ENCODE results near the gene ISCA2.

GRCh38 chr14:74538411-74539391, 45.1 kb downstream of the ISCA2 start:
- TF ChIP-seq ZNF175 (CRISPR knock-in tag; IDR thresholded peaks at IDR 0.05; ENCODE audit: low read depth) = no peak
- no peak for TF ChIP-seq TCF7L2 (IDR thresholded peaks at IDR 0.05; ENCODE audit: low read depth, low read length)
- no peak for TF ChIP-seq SNIP1 (IDR thresholded peaks at IDR 0.05; ENCODE audit: low read depth)
- no peak for TF ChIP-seq ZNF57 (CRISPR knock-in tag; IDR thresholded peaks at IDR 0.05)
- TF ChIP-seq HMG20A (CRISPR knock-in tag; conservative IDR thresholded peaks at IDR 0.05) = no peak
- TF ChIP-seq EHMT2 (IDR thresholded peaks at IDR 0.05) = no peak
- TF ChIP-seq EP300 (IDR thresholded peaks at IDR 0.05; ENCODE audit: low read length) = no peak
- TF ChIP-seq MED1 (CRISPR knock-in tag; IDR thresholded peaks at IDR 0.05; ENCODE audit: borderline replicate concordance) = no peak
- TF ChIP-seq SMARCC2 (IDR thresholded peaks at IDR 0.05; ENCODE audit: low read depth) = no peak
- no peak for TF ChIP-seq CTCF (IDR thresholded peaks at IDR 0.05 in 2 of 3, conservative IDR thresholded peaks at IDR 0.05 in 1 of 3; ENCODE audit: insufficient read depth in 2 of 3, low read depth in 1 of 3, low read length in 3 of 3)
- TF ChIP-seq FOXM1 (IDR thresholded peaks at IDR 0.05; ENCODE audit: low read depth) = no peak
- TF ChIP-seq FOXM1 (CRISPR knock-in tag; IDR thresholded peaks at IDR 0.05; ENCODE audit: low read depth) = no peak
- TF ChIP-seq GTF2B (IDR thresholded peaks at IDR 0.05; ENCODE audit: extremely low read depth, insufficient read length) = no peak

Data from K562 (cell line).